Left renal pelvis (tissue), 4 donors: Measurements from ENCODE around the gene CRYZL1. TPM values are rescaled to one million over a fixed set of nuclear protein-coding genes. Genes with fewer than 3 reads are reported as not detected.

Experiments
- DNase-seq, 4 donors: peaks; one replicate each; pipeline ENCODE4 v3.0.0-alpha.2; 2013; ENCODE audit warnings: low read depth in 4 of 4, low spot score in 3 of 4
- polyA plus RNA-seq, 4 donors: library from polyadenylated mRNA; unstranded; fragments of 120-200 nt; gene quantifications; one replicate each; pipeline ENCODE4 v1.2.1, GENCODE V29; 2013; ENCODE audit not compliant: insufficient read length in 4 of 4

Gene CRYZL1
- polyA plus RNA-seq, 4 donors = 61.0 to 70.8 (median 68.3) TPM

GRCh38 chr21:33542640-33543504 lies 98.7 kb downstream of the CRYZL1 start, which contains the start of gene SON:
SON (plus strand) TSS chr21:33543038; CDS start chr21:33543093, 55 bp downstream.
- DNase-seq = peak; percentile 93 to 98 (median 96)

GRCh38 chr21:33541756-33542639 lies 99.5 kb downstream of the CRYZL1 start, which contains the start of gene GART:
GART (minus strand) TSS chr21:33542117; CDS start chr21:33539315, 2,802 bp downstream.
- peak; percentile 50 to 63 (median 58) for DNase-seq

GRCh38 chr21:33541105-33541711 lies 100.3 kb downstream of the CRYZL1 start:
- peak in 1 of 4 donors; percentile 6 for DNase-seq

- no peak for DNase-seq
Observed at GRCh38 chr21:33540711-33541104, 100.8 kb downstream of the CRYZL1 start.

DNA sequence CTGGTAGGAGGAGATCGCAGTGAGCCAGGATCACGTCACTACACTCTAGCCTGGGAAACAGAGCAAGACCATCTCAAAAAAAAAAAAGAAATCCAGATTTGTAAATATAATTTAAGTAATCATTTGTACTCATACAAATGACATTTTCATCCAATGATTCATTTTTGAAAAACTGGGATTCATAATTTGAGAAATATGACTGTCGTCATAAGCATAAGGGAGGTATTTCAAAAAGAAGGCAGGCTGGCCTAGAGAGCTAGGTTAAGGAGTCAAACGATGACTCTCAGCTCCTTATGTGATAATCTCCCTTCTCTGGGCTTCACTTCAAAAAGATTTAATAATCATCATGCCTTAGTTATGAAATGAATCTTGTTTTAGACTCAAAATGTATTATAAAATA lies 101.9 kb downstream of the CRYZL1 start:
- no peak for DNase-seq

Other genes with a start within 250 kb of the CRYZL1 start
- 100 to 1,000 TPM in 1 of 4 donors, 10 to 100 TPM in 3; 72.6 to 141 (median 88.9) TPM for gene IFNGR2, start 238.3 kb downstream of the CRYZL1 start, polyA plus RNA-seq
- 10 to 100 TPM; 42.1 to 68.4 (median 58.5) TPM for gene TMEM50B, start 161.8 kb downstream of the CRYZL1 start, polyA plus RNA-seq
- gene DNAJC28, start 150.0 kb downstream of the CRYZL1 start, polyA plus RNA-seq = 1 to 10 TPM; 2.0 to 5.9 (median 5.2) TPM
- gene GART, start 99.6 kb downstream of the CRYZL1 start, polyA plus RNA-seq = 10 to 100 TPM; 59.6 to 85.9 (median 69.1) TPM
- gene SON, start 98.7 kb downstream of the CRYZL1 start, polyA plus RNA-seq = 100 to 1,000 TPM; 307 to 371 (median 351) TPM
- gene DONSON, start 53.1 kb downstream of the CRYZL1 start, polyA plus RNA-seq = 10 to 100 TPM; 36.0 to 45.1 (median 36.6) TPM
- gene ITSN1, start 760 bp upstream of the CRYZL1 start, polyA plus RNA-seq = 10 to 100 TPM; 43.8 to 55.8 (median 49.2) TPM